K562 (cell line): ENCODE measurements around the gene UTS2R. TPM values are rescaled to one million over a fixed set of nuclear protein-coding genes. Genes with fewer than 3 reads are reported as not detected.
A peak's percentile ranks its signal among the peaks of the same experiment; 100 is the strongest.

Source experiments
- ATAC-seq: fragments of 200-7000 bp; cut with Tn5 transposase; 3 replicates; pipeline ENCODE4 v1.9.1; 2020; ENCODE audit warnings: moderate library complexity
- BruUV-seq: library from RNA; stranded (reverse); fragments of 400-500 nt; replicated peaks from 2 replicates; lab custom pipeline; 2021; lab: Mats Ljungman, UMichigan
- CTCF ChIA-PET: fragments of 300-600 bp; formaldehyde crosslinking; extraction: SDS; loops from one replicate; lab custom pipeline; 2021; ENCODE audit warnings: low intra/inter-chr PET ratio; lab: Yijun Ruan, JAX
- POLR2A ChIA-PET: fragments of 300-600, 350-650 bp; sonication (Branson Sonifier 250); formaldehyde crosslinking; extraction: SDS; loops from one replicate; lab custom pipeline; 2021; ENCODE audit warnings: antibody characterized with exemption, inconsistent platforms; lab: Yijun Ruan, JAX
- DNase-seq, 4 experiments: peaks; one replicate each; pipeline versions ENCODE4 v3.0.0 to v3.0.0-alpha.2; 2011 to 2018; ENCODE audit warnings: low spot score in 3 of 4, mixed read lengths in 3 of 4; ENCODE audit errors: extremely low read depth in 1 of 4
- FAIRE-seq: peaks from 2 replicates; lab custom pipeline; 2011; peaks lifted over from hg19 to GRCh38; lab: Jason Lieb, UNC
- H2AFZ ChIP-seq: 2 replicates; pipeline ENCODE4 v1.6.0; 2011; ENCODE audit warnings: low read depth, low read length, control low read depth, inconsistent platforms
- H3K27ac ChIP-seq: fragments of 200-600 bp; 3 replicates; pipeline ENCODE4 v1.8.0; 2011; ENCODE audit warnings: low read depth, mild to moderate bottlenecking, control low read depth, inconsistent platforms, low read length, moderate library complexity, mixed read lengths; ENCODE audit errors: extremely low read depth
- H3K27me3 ChIP-seq, 2 experiments: fragments of 300-600 bp in 1 of 2; 2 replicates in 1 of 2; 3 replicates in 1 of 2; pipeline versions ENCODE4 v1.6.0 to v1.8.0; 2011; ENCODE audit warnings: inconsistent platforms in 2 of 2, low read length in 2 of 2, mild to moderate bottlenecking in 1 of 2, mixed read lengths in 1 of 2, moderate library complexity in 1 of 2; ENCODE audit not compliant: control insufficient read depth in 2 of 2, insufficient read depth in 2 of 2
- H3K36me3 ChIP-seq: fragments of 300-600 bp; 3 replicates; pipeline ENCODE4 v1.8.0; 2011; ENCODE audit warnings: mild to moderate bottlenecking, low read length, inconsistent platforms; ENCODE audit not compliant: control insufficient read depth, insufficient read depth
- H3K4me1 ChIP-seq, 2 experiments: fragments of 200-600 bp in 1 of 2; replicated peaks in 1 of 2; 2 replicates in 1 of 2; 3 replicates in 1 of 2; pipeline versions ENCODE4 v1.5.1 to v1.8.0; 2011; ENCODE audit warnings: inconsistent platforms in 2 of 2, low read length in 2 of 2, mild to moderate bottlenecking in 1 of 2, mixed read lengths in 1 of 2, moderate library complexity in 1 of 2; ENCODE audit not compliant: control insufficient read depth in 2 of 2, insufficient read depth in 2 of 2
- H3K4me2 ChIP-seq: 2 replicates; pipeline ENCODE4 v1.6.1; 2011; ENCODE audit warnings: low read length, control low read depth, inconsistent platforms, mixed read lengths; ENCODE audit not compliant: insufficient read depth
- H3K4me3 ChIP-seq: fragments of 200-600 bp; sonication (generic), shearing (Covaris generic); 2 replicates; pipeline ENCODE4 v1.5.1; 2016; ENCODE audit warnings: control low read depth, inconsistent platforms
- H3K79me2 ChIP-seq: fragments of 200-600 bp; 3 replicates; pipeline ENCODE4 v1.8.0; 2011; ENCODE audit warnings: low read length, inconsistent platforms; ENCODE audit not compliant: control insufficient read depth, insufficient read depth
- H3K9ac ChIP-seq, 2 experiments: 2 replicates each; pipeline versions ENCODE4 v1.6.0 to v1.6.1; 2011; ENCODE audit warnings: low read depth in 2 of 2, low read length in 2 of 2, control low read depth in 1 of 2, inconsistent platforms in 1 of 2, mild to moderate bottlenecking in 1 of 2, mixed read lengths in 1 of 2; ENCODE audit not compliant: insufficient read depth in 1 of 2
- H3K9me1 ChIP-seq: one replicate; pipeline ENCODE4 v1.6.0; 2011; ENCODE audit warnings: inconsistent platforms, mild to moderate bottlenecking, low read length, moderate library complexity; ENCODE audit not compliant: control insufficient read depth, insufficient read depth
- H3K9me3 ChIP-seq: replicated peaks from 2 replicates; pipeline ENCODE4 v1.5.1; 2011; ENCODE audit warnings: low read depth, low read length, inconsistent platforms; ENCODE audit not compliant: control insufficient read depth, insufficient read depth
- H4K20me1 ChIP-seq: replicated peaks from 2 replicates; pipeline ENCODE4 v1.6.1; 2011; ENCODE audit warnings: low read length, inconsistent platforms, mixed read lengths; ENCODE audit not compliant: control insufficient read depth, insufficient read depth
- BHLHE40 ChIP-seq: IDR thresholded peaks from 2 replicates; pipeline ENCODE4 v1.6.1; 2011; ENCODE audit warnings: low read length, improper control_type of control experiment
- CREBBP ChIP-seq: IDR thresholded peaks from one replicate; pipeline ENCODE4 v1.6.1; 2012; ENCODE audit warnings: low read depth, mild to moderate bottlenecking, control low read depth, inconsistent platforms, low read length
- CREM ChIP-seq: IDR thresholded peaks from 2 replicates; pipeline ENCODE4 v1.6.1; 2014; ENCODE audit warnings: antibody characterized with exemption, low read depth
- DDX20 ChIP-seq: fragments of 450-650 bp; IDR thresholded peaks from 2 replicates; pipeline ENCODE4 v1.6.1; 2016; ENCODE audit warnings: missing genetic modification characterization, low read depth, mild to moderate bottlenecking, missing compliant biosample characterization, moderate library complexity
- EHMT2 ChIP-seq: fragments of 450-650 bp; IDR thresholded peaks from 2 replicates; pipeline ENCODE4 v1.6.1; 2018; ENCODE audit warnings: antibody characterized with exemption
- GABPB1 ChIP-seq: sonication (generic); formaldehyde crosslinking; IDR thresholded peaks from 2 replicates; pipeline ENCODE4 v1.8.0; 2022; ENCODE audit warnings: mild to moderate bottlenecking, missing genetic modification reagents
- HDAC1 ChIP-seq, 2 experiments: fragments of 450-650 bp; IDR thresholded peaks; 2 replicates each; pipeline ENCODE4 v1.6.1; 2016 to 2017; ENCODE audit warnings: inconsistent platforms in 1 of 2, mild to moderate bottlenecking in 1 of 2, moderate library complexity in 1 of 2
- HNRNPUL1 ChIP-seq: fragments of 200-400 bp; formaldehyde crosslinking; IDR thresholded peaks from 2 replicates; pipeline ENCODE4 v1.6.1; 2017; ENCODE audit warnings: low read length
- KDM2B ChIP-seq: fragments of 250-450 bp; sonication (Bioruptor Pico); IDR thresholded peaks from 2 replicates; pipeline ENCODE4 v1.8.0; 2021; ENCODE audit warnings: mild to moderate bottlenecking, moderate library complexity
- MBD2 ChIP-seq: sonication (generic); IDR thresholded peaks from 2 replicates; pipeline ENCODE4 v1.6.1; 2016; ENCODE audit warnings: low read depth, borderline replicate concordance
- SUPT5H ChIP-seq: fragments of 450-650 bp; IDR thresholded peaks from 2 replicates; pipeline ENCODE4 v1.6.1; 2016
- WGBS: fragments of 100-300 bp; shearing (Covaris generic); methylation state at CpG from one replicate; pipeline ENCODE4 v1.1.6; 2016; ENCODE audit warnings: low coverage, mixed read lengths; ENCODE audit not compliant: insufficient coverage; ENCODE audit errors: missing lambda C conversion rate; 5-methylcytosine and 5-hydroxymethylcytosine counted together
- in situ Hi-C: fragments of 300-500 bp; cut with MboI; formaldehyde crosslinking; loops from 4 replicates; pipeline ENCODE4 v1.15.0; 2018; ENCODE audit warnings: inconsistent platforms, mixed read lengths
- intact Hi-C: fragments of 100-400 bp; cut with micrococcal nuclease; formaldehyde crosslinking; loops from 2 replicates; pipeline ENCODE4 v1.14.2; 2022
- polyA plus RNA-seq, 8 experiments: library from polyadenylated mRNA; depleted of rRNA in 4 of 8; stranded (reverse) in 5 of 8; unstranded in 3 of 8; fragments of >200 nt; fragmentation: Nextera tagmentation in 2 of 8; fragmentation: Illumina TruSeq in 1 of 8; extraction: Ambion mirVana in 2 of 8; extraction: Trizol in 1 of 8; gene quantifications; 2 replicates each; pipeline versions ENCODE4 v1.2.1 to v1.2.3, GENCODE V29; 2011 to 2014; ENCODE audit warnings: inconsistent platforms in 1 of 8, missing spikeins in 1 of 8
- total RNA-seq, 7 experiments: library from RNA; depleted of rRNA in 6 of 7; stranded (reverse); fragments of >200 nt in 6 of 7; fragmentation: Illumina TruSeq in 2 of 7; extraction: Trizol in 2 of 7; gene quantifications; 2 replicates each; pipeline versions ENCODE4 v1.2.1 to v1.2.3, GENCODE V29; 2011 to 2021; ENCODE audit warnings: low replicate concordance in 1 of 7
- TF ChIP-seq, protein P1 (sequence below): sonication (generic); formaldehyde crosslinking; IDR thresholded peaks from 2 replicates; pipeline ENCODE4 v1.9.0; 2022; ENCODE audit warnings: mild to moderate bottlenecking, missing genetic modification reagents
- TF ChIP-seq, protein P2 (sequence below), 3 experiments: IDR thresholded peaks in 2 of 3; conservative IDR thresholded peaks in 1 of 3; 2 replicates each; pipeline ENCODE4 v1.5.1; 2011 to 2012; ENCODE audit warnings: low read length in 3 of 3, mild to moderate bottlenecking in 3 of 3, control low read depth in 2 of 3, improper control_type of control experiment in 1 of 3, inconsistent platforms in 1 of 3, low read depth in 1 of 3, mixed read lengths in 1 of 3, moderate library complexity in 1 of 3; ENCODE audit not compliant: insufficient read depth in 2 of 3
- TF ChIP-seq, protein P3 (sequence below): fragments of 250-450 bp; sonication (Bioruptor Pico); IDR thresholded peaks from 2 replicates; pipeline ENCODE4 v1.8.0; 2022; ENCODE audit warnings: inconsistent platforms
- TF ChIP-seq, protein P4 (sequence below): fragments of 450-650 bp; IDR thresholded peaks from 2 replicates; pipeline ENCODE4 v1.6.1; 2014; ENCODE audit warnings: low read depth, mild to moderate bottlenecking, moderate library complexity, borderline replicate concordance

UTS2R gene
- total and polyA plus RNA-seq, 9 of the 15 experiments (the other 6 are each of a cell fraction or from before 2014, with no cell fraction given) = 0.22 TPM; not detected in 8

DNA sequence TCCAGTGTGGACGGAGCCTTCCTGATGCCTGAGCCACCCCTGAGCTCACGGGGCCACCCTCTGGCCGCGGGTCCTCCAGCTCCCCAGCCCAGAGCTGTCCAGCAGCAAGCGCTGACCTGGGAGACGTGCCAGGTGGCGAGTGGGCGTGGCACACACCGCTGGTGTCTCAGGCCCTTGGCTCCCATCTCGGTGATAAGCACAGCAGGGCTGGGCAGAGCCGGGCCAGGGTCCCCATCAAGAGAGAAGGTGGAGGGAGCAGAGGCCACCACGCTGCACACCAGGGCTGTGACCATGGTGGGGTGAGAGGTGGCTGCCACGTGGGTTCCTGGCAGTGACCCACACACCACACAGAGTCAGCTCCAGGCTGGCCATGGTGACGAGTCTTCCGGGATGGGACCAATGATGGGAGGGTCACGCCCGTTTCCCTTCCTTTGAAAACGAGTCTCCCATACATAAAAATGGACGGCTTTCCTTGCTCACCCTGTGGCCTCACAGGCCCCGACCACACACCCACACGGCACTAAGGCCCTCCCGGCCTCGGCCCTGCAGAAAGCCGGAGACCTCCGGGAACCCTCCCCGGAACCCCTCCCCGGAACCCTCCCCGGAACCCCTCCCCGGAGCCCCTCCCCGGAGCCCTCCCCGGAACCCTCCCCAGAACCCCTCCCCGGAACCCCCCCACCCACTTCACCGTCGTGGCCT, 16.8 kb downstream of the UTS2R start:
- ATAC-seq (peak; percentile 68), FAIRE-seq (peak; percentile 23), DNase-seq (peak; percentile 37 to 65 (median 48))
- H3K4me3 ChIP-seq = no peak overlapping the region
- no peaks in the 10 kb centered on the region for H3K79me2 ChIP-seq
- no peak overlapping the region for H3K27ac ChIP-seq
- no peaks in the 10 kb centered on the region for H3K9me1 ChIP-seq
- H3K4me1 ChIP-seq = peaks cover 0 to 63% of the 10 kb centered on the region in 2 experiments; a peak in 3 of 5 replicates
- in situ Hi-C loops = no loop called here
- H3K36me3 ChIP-seq = peaks cover 19% of the 10 kb centered on the region; the same call in 1 of the 3 replicates
- ChIA-PET CTCF (interaction anchor here (0.8 to 0.9 kb wide), 2 partner anchors 36 to 38 kb away, joined by 3 read pairs; no protein-coding TSS in a partner anchor), POLR2A (interaction anchor here (0.6 kb wide), 1 partner anchor 29 kb away, joined by 4 read pairs; the partner anchor contains the start of gene HEXD)
- H2AFZ ChIP-seq = no peak overlapping the region
- H4K20me1 ChIP-seq = no peaks in the 10 kb centered on the region
- intact Hi-C loops = no loop called here
- H3K4me2 ChIP-seq = no peak overlapping the region
- BruUV-seq = no TSS peak
- H3K9ac ChIP-seq = peak overlapping the region in 1 of 2 experiments; percentile 64; a peak in 1 of 4 replicates
- WGBS = 33% methylated on average over 11 of the region's 34 CpGs
- H3K9me3 ChIP-seq = no peaks in the 10 kb centered on the region
- H3K27me3 ChIP-seq = peaks cover 0 to 7% of the 10 kb centered on the region in 2 experiments; a peak in 1 of 5 replicates
- peak; percentile 59; the same call in 1 of the 2 replicates for TF ChIP-seq EHMT2
- TF ChIP-seq HDAC1 (IDR thresholded peaks at IDR 0.05) = 0 out of 4 replicates have a peak, but pooled peaks of 1 of the 2 experiments have one; percentile 41
- no peak for TF ChIP-seq CREBBP
- TF ChIP-seq KDM2B (CRISPR knock-in tag) = no peak
- no peak for TF ChIP-seq DDX20 (tag)
- TF ChIP-seq, protein P1, sequence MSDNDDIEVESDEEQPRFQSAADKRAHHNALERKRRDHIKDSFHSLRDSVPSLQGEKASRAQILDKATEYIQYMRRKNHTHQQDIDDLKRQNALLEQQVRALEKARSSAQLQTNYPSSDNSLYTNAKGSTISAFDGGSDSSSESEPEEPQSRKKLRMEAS (CRISPR knock-in tag) = 0 out of 2 replicates have a peak, but pooled peaks have one; percentile 32
- TF ChIP-seq, protein P2, sequence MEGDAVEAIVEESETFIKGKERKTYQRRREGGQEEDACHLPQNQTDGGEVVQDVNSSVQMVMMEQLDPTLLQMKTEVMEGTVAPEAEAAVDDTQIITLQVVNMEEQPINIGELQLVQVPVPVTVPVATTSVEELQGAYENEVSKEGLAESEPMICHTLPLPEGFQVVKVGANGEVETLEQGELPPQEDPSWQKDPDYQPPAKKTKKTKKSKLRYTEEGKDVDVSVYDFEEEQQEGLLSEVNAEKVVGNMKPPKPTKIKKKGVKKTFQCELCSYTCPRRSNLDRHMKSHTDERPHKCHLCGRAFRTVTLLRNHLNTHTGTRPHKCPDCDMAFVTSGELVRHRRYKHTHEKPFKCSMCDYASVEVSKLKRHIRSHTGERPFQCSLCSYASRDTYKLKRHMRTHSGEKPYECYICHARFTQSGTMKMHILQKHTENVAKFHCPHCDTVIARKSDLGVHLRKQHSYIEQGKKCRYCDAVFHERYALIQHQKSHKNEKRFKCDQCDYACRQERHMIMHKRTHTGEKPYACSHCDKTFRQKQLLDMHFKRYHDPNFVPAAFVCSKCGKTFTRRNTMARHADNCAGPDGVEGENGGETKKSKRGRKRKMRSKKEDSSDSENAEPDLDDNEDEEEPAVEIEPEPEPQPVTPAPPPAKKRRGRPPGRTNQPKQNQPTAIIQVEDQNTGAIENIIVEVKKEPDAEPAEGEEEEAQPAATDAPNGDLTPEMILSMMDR (IDR thresholded peaks at IDR 0.05 in 2 of 3, conservative IDR thresholded peaks at IDR 0.05 in 1 of 3; ENCODE audit: insufficient read depth in 2 of 3, low read depth in 1 of 3, low read length in 3 of 3) = peak in 2 of 3 experiments; percentile 27 to 32; a peak in 2 of 6 replicates
- TF ChIP-seq, protein P3, sequence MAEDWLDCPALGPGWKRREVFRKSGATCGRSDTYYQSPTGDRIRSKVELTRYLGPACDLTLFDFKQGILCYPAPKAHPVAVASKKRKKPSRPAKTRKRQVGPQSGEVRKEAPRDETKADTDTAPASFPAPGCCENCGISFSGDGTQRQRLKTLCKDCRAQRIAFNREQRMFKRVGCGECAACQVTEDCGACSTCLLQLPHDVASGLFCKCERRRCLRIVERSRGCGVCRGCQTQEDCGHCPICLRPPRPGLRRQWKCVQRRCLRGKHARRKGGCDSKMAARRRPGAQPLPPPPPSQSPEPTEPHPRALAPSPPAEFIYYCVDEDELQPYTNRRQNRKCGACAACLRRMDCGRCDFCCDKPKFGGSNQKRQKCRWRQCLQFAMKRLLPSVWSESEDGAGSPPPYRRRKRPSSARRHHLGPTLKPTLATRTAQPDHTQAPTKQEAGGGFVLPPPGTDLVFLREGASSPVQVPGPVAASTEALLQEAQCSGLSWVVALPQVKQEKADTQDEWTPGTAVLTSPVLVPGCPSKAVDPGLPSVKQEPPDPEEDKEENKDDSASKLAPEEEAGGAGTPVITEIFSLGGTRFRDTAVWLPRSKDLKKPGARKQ (CRISPR knock-in tag) = no peak
- TF ChIP-seq, protein P4, sequence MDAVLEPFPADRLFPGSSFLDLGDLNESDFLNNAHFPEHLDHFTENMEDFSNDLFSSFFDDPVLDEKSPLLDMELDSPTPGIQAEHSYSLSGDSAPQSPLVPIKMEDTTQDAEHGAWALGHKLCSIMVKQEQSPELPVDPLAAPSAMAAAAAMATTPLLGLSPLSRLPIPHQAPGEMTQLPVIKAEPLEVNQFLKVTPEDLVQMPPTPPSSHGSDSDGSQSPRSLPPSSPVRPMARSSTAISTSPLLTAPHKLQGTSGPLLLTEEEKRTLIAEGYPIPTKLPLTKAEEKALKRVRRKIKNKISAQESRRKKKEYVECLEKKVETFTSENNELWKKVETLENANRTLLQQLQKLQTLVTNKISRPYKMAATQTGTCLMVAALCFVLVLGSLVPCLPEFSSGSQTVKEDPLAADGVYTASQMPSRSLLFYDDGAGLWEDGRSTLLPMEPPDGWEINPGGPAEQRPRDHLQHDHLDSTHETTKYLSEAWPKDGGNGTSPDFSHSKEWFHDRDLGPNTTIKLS = no peak
- TF ChIP-seq GABPB1 (CRISPR knock-in tag) = peak; percentile 45; the same call in 1 of the 2 replicates
- no peak for TF ChIP-seq CREM
- 0 out of 2 replicates have a peak, but pooled peaks have one; percentile 13 for TF ChIP-seq MBD2
- TF ChIP-seq SUPT5H = no peak
- no peak for TF ChIP-seq BHLHE40
- no peak for TF ChIP-seq HNRNPUL1
